Gastroesophageal sphincter (tissue), 3 donors: ENCODE data around the gene EHMT1.

Source experiments
- EP300 ChIP-seq: sonication (generic); formaldehyde crosslinking; IDR thresholded peaks from one replicate; pipeline ENCODE4 v1.6.1; 2017; ENCODE audit warnings: antibody characterized with exemption, mild to moderate bottlenecking
- POLR2A ChIP-seq, 2 donors: fragments of 450-650 bp; IDR thresholded peaks; one replicate each; pipeline ENCODE4 v1.6.1; 2017; ENCODE audit warnings: antibody characterized with exemption in 2 of 2, mild to moderate bottlenecking in 2 of 2, moderate library complexity in 1 of 2
- POLR2AphosphoS5 ChIP-seq: sonication (generic); formaldehyde crosslinking; IDR thresholded peaks from one replicate; pipeline ENCODE4 v1.6.1; 2017; ENCODE audit warnings: antibody characterized with exemption
- TF ChIP-seq, protein P1 (sequence below), 4 experiments: fragments of 200-600 bp in 2 of 4; fragments of 450-650 bp in 2 of 4; sonication (generic) in 1 of 4; IDR thresholded peaks; one replicate each; pipeline ENCODE4 v1.5.1; 2017 to 2019; ENCODE audit warnings: antibody characterized with exemption in 4 of 4, mild to moderate bottlenecking in 2 of 4, moderate library complexity in 2 of 4

DNA sequence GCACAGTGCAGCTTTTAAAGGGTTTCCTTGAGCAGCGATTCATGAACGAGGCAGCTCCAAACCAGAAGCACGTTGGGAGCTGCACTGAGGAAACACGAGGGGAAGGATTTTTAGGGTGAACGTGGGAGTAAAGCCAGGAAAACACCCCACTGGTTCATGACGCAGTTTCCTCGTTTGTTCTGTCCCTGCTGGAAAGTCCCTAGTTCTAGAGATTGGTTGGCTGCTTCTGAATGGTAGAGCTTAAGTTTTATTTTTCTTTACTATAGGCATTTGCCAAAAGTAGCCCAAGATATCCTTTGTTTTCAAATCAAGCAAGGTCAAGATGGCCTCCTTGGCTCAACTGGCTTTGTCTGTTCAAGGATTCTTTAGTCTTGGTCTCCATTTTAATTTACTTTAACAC, 142.2 kb downstream of the EHMT1 start:
- TF ChIP-seq, protein P1, sequence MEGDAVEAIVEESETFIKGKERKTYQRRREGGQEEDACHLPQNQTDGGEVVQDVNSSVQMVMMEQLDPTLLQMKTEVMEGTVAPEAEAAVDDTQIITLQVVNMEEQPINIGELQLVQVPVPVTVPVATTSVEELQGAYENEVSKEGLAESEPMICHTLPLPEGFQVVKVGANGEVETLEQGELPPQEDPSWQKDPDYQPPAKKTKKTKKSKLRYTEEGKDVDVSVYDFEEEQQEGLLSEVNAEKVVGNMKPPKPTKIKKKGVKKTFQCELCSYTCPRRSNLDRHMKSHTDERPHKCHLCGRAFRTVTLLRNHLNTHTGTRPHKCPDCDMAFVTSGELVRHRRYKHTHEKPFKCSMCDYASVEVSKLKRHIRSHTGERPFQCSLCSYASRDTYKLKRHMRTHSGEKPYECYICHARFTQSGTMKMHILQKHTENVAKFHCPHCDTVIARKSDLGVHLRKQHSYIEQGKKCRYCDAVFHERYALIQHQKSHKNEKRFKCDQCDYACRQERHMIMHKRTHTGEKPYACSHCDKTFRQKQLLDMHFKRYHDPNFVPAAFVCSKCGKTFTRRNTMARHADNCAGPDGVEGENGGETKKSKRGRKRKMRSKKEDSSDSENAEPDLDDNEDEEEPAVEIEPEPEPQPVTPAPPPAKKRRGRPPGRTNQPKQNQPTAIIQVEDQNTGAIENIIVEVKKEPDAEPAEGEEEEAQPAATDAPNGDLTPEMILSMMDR (IDR thresholded peaks at IDR 0.05), result no peak
- no peak for TF ChIP-seq POLR2A (IDR thresholded peaks at IDR 0.05)
- no peak for TF ChIP-seq POLR2AphosphoS5
- no peak for TF ChIP-seq EP300
